H1 (cell line): ENCODE results near the gene GGN. TPM values are rescaled to one million over a fixed set of nuclear protein-coding genes. Genes with fewer than 3 reads are reported as not detected.

Experiments
- ATF3 ChIP-seq: IDR thresholded peaks from 2 replicates; pipeline ENCODE4 v1.6.1; 2011; ENCODE audit warnings: low read depth, mild to moderate bottlenecking, low read length; ENCODE audit not compliant: insufficient read depth
- CBX5 ChIP-seq: fragments of 300-800, 300-1000 bp; sonication (generic); IDR thresholded peaks from 2 replicates; pipeline ENCODE4 v1.7.1; 2016; ENCODE audit warnings: antibody characterized with exemption, low read length, low read depth
- CBX8 ChIP-seq: fragments of 300-800, 300-1000 bp; sonication (generic); IDR thresholded peaks from 2 replicates; pipeline ENCODE4 v1.7.1; 2016; ENCODE audit warnings: low read depth, low read length, borderline replicate concordance
- CHD7 ChIP-seq: fragments of 300-600 bp; sonication (generic); IDR thresholded peaks from 2 replicates; pipeline ENCODE4 v1.7.1; 2012; ENCODE audit warnings: low read length, moderate library complexity, mild to moderate bottlenecking, inconsistent platforms; ENCODE audit not compliant: insufficient replicate concordance
- E2F6 ChIP-seq: IDR thresholded peaks from 2 replicates; pipeline ENCODE4 v1.6.1; 2012; ENCODE audit warnings: inconsistent platforms
- EP300 ChIP-seq, 2 experiments: IDR thresholded peaks; 1 replicate in 1 of 2; 2 replicates in 1 of 2; pipeline ENCODE4 v1.6.1; 2011 to 2012; ENCODE audit warnings: low read depth in 2 of 2, low read length in 2 of 2, mild to moderate bottlenecking in 2 of 2, borderline replicate concordance in 1 of 2, inconsistent platforms in 1 of 2, moderate library complexity in 1 of 2
- EZH2 ChIP-seq: fragments of 200-600 bp; sonication (generic); IDR thresholded peaks from 2 replicates; pipeline ENCODE4 v1.7.1; 2012; ENCODE audit warnings: low read depth, mild to moderate bottlenecking, moderate library complexity, low read length, inconsistent platforms; ENCODE audit not compliant: severe bottlenecking
- GTF2F1 ChIP-seq: IDR thresholded peaks from 2 replicates; pipeline ENCODE4 v1.6.1; 2012; ENCODE audit warnings: low read depth, low read length, improper control_type of control experiment, borderline replicate concordance
- JUND ChIP-seq: IDR thresholded peaks from 2 replicates; pipeline ENCODE4 v1.6.1; 2011; ENCODE audit warnings: mild to moderate bottlenecking, improper control_type of control experiment, low read length
- polyA plus RNA-seq, 7 experiments: library from polyadenylated mRNA; depleted of rRNA in 3 of 7; stranded (reverse) in 5 of 7; unstranded in 2 of 7; fragments of >200 nt in 5 of 7; fragments of 200-250 nt in 2 of 7; gene quantifications; 1 replicate in 5 of 7; 2 replicates in 1 of 7; 4 replicates in 1 of 7; pipeline versions ENCODE4 v1.2.1 to v1.2.3, GENCODE V29; 2011 to 2013; ENCODE audit warnings: missing spikeins in 2 of 7, mixed read lengths in 2 of 7
- total RNA-seq: library from RNA; stranded (reverse); fragmentation: NEBNext Ultra II Directional; extraction: Animal tissue kit (Norgen Biotek cat#: 25700); gene quantifications from 2 replicates; pipeline ENCODE4 v1.2.1, GENCODE V29; 2021

GGN gene
- total and polyA plus RNA-seq, 2 of the 8 experiments (the other 6 are each of a cell fraction or from before 2014, with no cell fraction given), result 0.47 to 1.2 TPM

- TF ChIP-seq CHD7 (no peak), CBX5 (no peak), EZH2 (no peak), JUND (no peak), E2F6 (no peak), GTF2F1 (no peak), CBX8 (no peak), EP300 (IDR thresholded peaks at IDR 0.05; ENCODE audit: borderline replicate concordance in 1 of 2, low read depth in 2 of 2, low read length in 2 of 2) (no peak), ATF3 (no peak)
These were observed 12.1 kb downstream of the GGN start (continued) for GRCh38 chr19:38375748-38376147.
